Measurements from ENCODE around the gene AMOTL2.

Gene AMOTL2

DNA sequence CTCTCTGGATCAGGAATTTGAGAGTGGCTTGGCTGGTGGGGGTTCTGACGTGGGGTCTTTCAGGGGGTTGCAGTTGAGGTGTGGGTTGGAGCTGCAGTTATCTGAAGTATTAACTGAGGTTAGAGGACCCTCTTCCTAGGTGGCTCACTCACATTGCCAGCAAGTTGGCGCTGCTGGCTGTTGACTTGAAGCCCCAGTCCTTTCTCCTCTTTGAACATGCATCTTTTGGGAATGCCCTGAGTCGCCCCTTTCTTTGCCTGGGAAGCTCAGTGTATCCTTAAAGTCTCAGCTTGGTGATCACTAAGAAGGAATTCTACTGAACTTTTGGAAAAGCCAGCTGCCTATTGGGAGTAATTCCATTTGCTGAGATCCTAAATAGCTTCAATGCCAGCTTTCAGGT, 13.0 kb upstream of the AMOTL2 start:
- Histone ChIP-seq H3K23ac (ENCODE audit: low read length) (no peak overlapping the region), H3K27ac (ENCODE audit: low read depth, low read length) (no peak overlapping the region), H3K4me3 (ENCODE audit: low read length) (no peak overlapping the region), H3K79me2 (ENCODE audit: control insufficient read depth, insufficient read depth, low read length) (no peaks in the 10 kb centered on the region), H3K9ac (ENCODE audit: low read length) (no peak overlapping the region), H3K27me3 (ENCODE audit: insufficient read depth, low read length, poor library complexity) (no peaks in the 10 kb centered on the region), H3K4ac (ENCODE audit: low read depth, low read length) (no peak overlapping the region), H3K79me1 (ENCODE audit: low read length) (no peaks in the 10 kb centered on the region), H3K4me1 (ENCODE audit: control insufficient read depth, low read depth, low read length) (no peaks in the 10 kb centered on the region), H3K56ac (ENCODE audit: low read length) (no peak overlapping the region), H2AK5ac (ENCODE audit: low read length) (no peak overlapping the region), H2BK15ac (replicated peaks; ENCODE audit: low read depth) (no peak overlapping the region), H4K5ac (ENCODE audit: low read length) (no peak overlapping the region), H2BK5ac (ENCODE audit: low read length) (no peak overlapping the region), H2BK120ac (ENCODE audit: low read depth, low read length) (no peak overlapping the region), H4K8ac (ENCODE audit: low read depth, low read length) (no peak overlapping the region), H3K36me3 (ENCODE audit: control insufficient read depth, insufficient read depth, low read length) (no peaks in the 10 kb centered on the region), H3K18ac (ENCODE audit: low read length) (no peak overlapping the region), H3K4me2 (ENCODE audit: low read length) (no peak overlapping the region)
- no CpG with 5 or more reads among the region's 3 CpGs for WGBS (ENCODE audit: extremely low coverage, insufficient coverage, low lambda C conversion rate)
- no peak for DNase-seq

GRCh38 chr3:134384963-134385362, 10.7 kb upstream of the AMOTL2 start:
- no peak overlapping the region for H2AK5ac ChIP-seq (ENCODE audit: low read length)
- H3K79me1 ChIP-seq (ENCODE audit: low read length): no peaks in the 10 kb centered on the region
- H3K9ac ChIP-seq (ENCODE audit: low read length): no peak overlapping the region
- H3K27ac ChIP-seq (ENCODE audit: low read depth, low read length): no peak overlapping the region
- no peak overlapping the region for H2BK120ac ChIP-seq (ENCODE audit: low read depth, low read length)
- no peak overlapping the region for H3K23ac ChIP-seq (ENCODE audit: low read length)
- H3K4me2 ChIP-seq (ENCODE audit: low read length): no peak overlapping the region
- H4K5ac ChIP-seq (ENCODE audit: low read length): no peak overlapping the region
- no peak for DNase-seq
- H3K4me1 ChIP-seq (ENCODE audit: control insufficient read depth, low read depth, low read length): peaks cover 2% of the 10 kb centered on the region
- WGBS (ENCODE audit: extremely low coverage, insufficient coverage, low lambda C conversion rate): no CpG with 5 or more reads among the region's 7 CpGs
- no peak overlapping the region for H3K4ac ChIP-seq (ENCODE audit: low read depth, low read length)
- H2BK15ac ChIP-seq (replicated peaks; ENCODE audit: low read depth): no peak overlapping the region
- H2BK5ac ChIP-seq (ENCODE audit: low read length): no peak overlapping the region
- no peaks in the 10 kb centered on the region for H3K79me2 ChIP-seq (ENCODE audit: control insufficient read depth, insufficient read depth, low read length)
- no peaks in the 10 kb centered on the region for H3K36me3 ChIP-seq (ENCODE audit: control insufficient read depth, insufficient read depth, low read length)
- H3K4me3 ChIP-seq (ENCODE audit: low read length): no peak overlapping the region
- no peak overlapping the region for H4K8ac ChIP-seq (ENCODE audit: low read depth, low read length)
- H3K18ac ChIP-seq (ENCODE audit: low read length): no peak overlapping the region
- H3K27me3 ChIP-seq (ENCODE audit: insufficient read depth, low read length, poor library complexity): no peaks in the 10 kb centered on the region
- H3K56ac ChIP-seq (ENCODE audit: low read length): no peak overlapping the region

DNA sequence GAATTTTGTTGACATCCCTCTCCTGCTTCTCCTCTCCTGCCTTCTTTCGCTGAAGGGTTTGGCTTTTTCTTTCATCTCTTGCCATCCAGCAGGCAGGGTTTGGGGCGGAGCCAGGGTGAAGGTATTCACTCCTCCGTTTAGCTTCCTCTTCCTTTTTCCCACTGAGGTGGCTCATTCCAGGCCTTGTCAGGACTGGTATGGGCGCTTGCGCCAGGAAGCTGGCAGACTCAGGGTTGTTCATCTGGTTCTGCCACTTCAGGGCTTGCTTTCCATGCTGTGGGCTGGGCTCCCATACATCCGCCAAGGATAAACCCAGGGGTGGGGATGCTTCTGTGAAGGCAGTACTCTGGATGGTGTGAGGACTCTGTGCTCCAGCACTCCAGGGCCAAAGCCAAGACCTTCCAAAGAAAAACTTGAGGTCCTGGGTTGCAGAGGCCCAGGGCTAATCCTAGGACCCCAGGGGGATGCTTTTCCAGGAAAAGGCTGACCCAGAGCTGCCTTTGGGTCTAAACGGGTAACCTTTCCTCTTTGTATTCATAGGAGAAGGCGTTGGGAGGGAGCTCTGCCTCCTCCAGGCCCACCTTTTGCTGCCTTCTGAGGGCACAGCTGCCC, 7.7 kb upstream of the AMOTL2 start:
- Histone ChIP-seq H3K4ac (ENCODE audit: low read depth, low read length) (no peak overlapping the region), H4K5ac (ENCODE audit: low read length) (no peak overlapping the region), H2BK15ac (replicated peaks; ENCODE audit: low read depth) (no peak overlapping the region), H3K36me3 (ENCODE audit: control insufficient read depth, insufficient read depth, low read length) (no peaks in the 10 kb centered on the region), H3K9ac (ENCODE audit: low read length) (no peak overlapping the region), H3K79me2 (ENCODE audit: control insufficient read depth, insufficient read depth, low read length) (no peaks in the 10 kb centered on the region), H3K4me1 (ENCODE audit: control insufficient read depth, low read depth, low read length) (peaks cover 9% of the 10 kb centered on the region), H3K4me3 (ENCODE audit: low read length) (no peak overlapping the region), H2BK120ac (ENCODE audit: low read depth, low read length) (no peak overlapping the region), H4K8ac (ENCODE audit: low read depth, low read length) (no peak overlapping the region), H3K18ac (ENCODE audit: low read length) (peak overlapping the region; percentile 11), H2AK5ac (ENCODE audit: low read length) (no peak overlapping the region), H3K27me3 (ENCODE audit: insufficient read depth, low read length, poor library complexity) (no peaks in the 10 kb centered on the region), H2BK5ac (ENCODE audit: low read length) (no peak overlapping the region), H3K27ac (ENCODE audit: low read depth, low read length) (no peak overlapping the region), H3K4me2 (ENCODE audit: low read length) (no peak overlapping the region), H3K79me1 (ENCODE audit: low read length) (no peaks in the 10 kb centered on the region), H3K56ac (ENCODE audit: low read length) (no peak overlapping the region), H3K23ac (ENCODE audit: low read length) (no peak overlapping the region)
- WGBS (ENCODE audit: extremely low coverage, insufficient coverage, low lambda C conversion rate): no CpG with 5 or more reads among the region's 8 CpGs
- DNase-seq: no peak

GRCh38 chr3:134381076-134381475, 6.8 kb upstream of the AMOTL2 start:
- Histone ChIP-seq H3K36me3 (ENCODE audit: control insufficient read depth, insufficient read depth, low read length) (no peaks in the 10 kb centered on the region), H3K23ac (ENCODE audit: low read length) (no peak overlapping the region), H3K4ac (ENCODE audit: low read depth, low read length) (no peak overlapping the region), H4K8ac (ENCODE audit: low read depth, low read length) (no peak overlapping the region), H3K9ac (ENCODE audit: low read length) (no peak overlapping the region), H3K27me3 (ENCODE audit: insufficient read depth, low read length, poor library complexity) (no peaks in the 10 kb centered on the region), H4K5ac (ENCODE audit: low read length) (no peak overlapping the region), H3K27ac (ENCODE audit: low read depth, low read length) (no peak overlapping the region), H2BK5ac (ENCODE audit: low read length) (no peak overlapping the region), H3K18ac (ENCODE audit: low read length) (no peak overlapping the region), H3K4me1 (ENCODE audit: control insufficient read depth, low read depth, low read length) (peaks cover 15% of the 10 kb centered on the region), H2BK15ac (replicated peaks; ENCODE audit: low read depth) (no peak overlapping the region), H3K79me2 (ENCODE audit: control insufficient read depth, insufficient read depth, low read length) (peaks cover 1% of the 10 kb centered on the region), H3K56ac (ENCODE audit: low read length) (no peak overlapping the region), H3K79me1 (ENCODE audit: low read length) (peaks cover under 1% of the 10 kb centered on the region), H3K4me2 (ENCODE audit: low read length) (no peak overlapping the region), H2AK5ac (ENCODE audit: low read length) (no peak overlapping the region), H3K4me3 (ENCODE audit: low read length) (no peak overlapping the region), H2BK120ac (ENCODE audit: low read depth, low read length) (no peak overlapping the region)
- DNase-seq: no peak
- no CpG with 5 or more reads among the region's 1 CpG for WGBS (ENCODE audit: extremely low coverage, insufficient coverage, low lambda C conversion rate)

DNA sequence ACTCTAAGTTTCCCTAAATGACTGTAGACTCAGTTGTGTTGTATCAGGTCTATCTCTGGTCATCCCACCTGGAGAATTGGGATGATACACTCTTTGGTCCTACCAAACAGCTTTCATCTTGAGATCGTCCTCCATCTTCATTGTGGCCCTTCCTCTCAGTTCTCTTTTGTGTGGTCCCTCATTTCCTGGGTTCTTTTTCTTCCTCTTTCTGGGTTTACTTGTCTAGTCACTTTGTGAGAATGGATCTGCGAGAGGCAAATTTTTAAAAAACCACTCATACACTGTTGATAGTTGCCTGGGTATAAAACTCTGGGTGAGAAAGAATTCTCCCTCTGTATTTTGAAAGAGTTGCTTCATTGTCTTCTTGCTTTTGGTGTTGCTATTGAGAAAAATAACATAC, 6.0 kb upstream of the AMOTL2 start:
- Histone ChIP-seq H3K27ac (ENCODE audit: low read depth, low read length) (no peak overlapping the region), H3K56ac (ENCODE audit: low read length) (no peak overlapping the region), H4K8ac (ENCODE audit: low read depth, low read length) (no peak overlapping the region), H3K79me1 (ENCODE audit: low read length) (peaks cover 2% of the 10 kb centered on the region), H3K23ac (ENCODE audit: low read length) (no peak overlapping the region), H2BK120ac (ENCODE audit: low read depth, low read length) (no peak overlapping the region), H3K4me2 (ENCODE audit: low read length) (no peak overlapping the region), H2BK15ac (replicated peaks; ENCODE audit: low read depth) (no peak overlapping the region), H3K18ac (ENCODE audit: low read length) (no peak overlapping the region), H2AK5ac (ENCODE audit: low read length) (no peak overlapping the region), H3K4me3 (ENCODE audit: low read length) (no peak overlapping the region), H3K79me2 (ENCODE audit: control insufficient read depth, insufficient read depth, low read length) (peaks cover 4% of the 10 kb centered on the region), H3K4me1 (ENCODE audit: control insufficient read depth, low read depth, low read length) (peaks cover 22% of the 10 kb centered on the region), H3K9ac (ENCODE audit: low read length) (no peak overlapping the region), H3K27me3 (ENCODE audit: insufficient read depth, low read length, poor library complexity) (no peaks in the 10 kb centered on the region), H2BK5ac (ENCODE audit: low read length) (no peak overlapping the region), H3K4ac (ENCODE audit: low read depth, low read length) (no peak overlapping the region), H4K5ac (ENCODE audit: low read length) (no peak overlapping the region), H3K36me3 (ENCODE audit: control insufficient read depth, insufficient read depth, low read length) (no peaks in the 10 kb centered on the region)
- WGBS (ENCODE audit: extremely low coverage, insufficient coverage, low lambda C conversion rate): no CpG with 5 or more reads among the region's 2 CpGs
- DNase-seq: no peak

GRCh38 chr3:134378818-134379217, 4.6 kb upstream of the AMOTL2 start:
- no CpG with 5 or more reads among the region's 3 CpGs for WGBS (ENCODE audit: extremely low coverage, insufficient coverage, low lambda C conversion rate)
- Histone ChIP-seq H2BK15ac (replicated peaks; ENCODE audit: low read depth) (no peak overlapping the region), H3K27ac (ENCODE audit: low read depth, low read length) (no peak overlapping the region), H3K79me1 (ENCODE audit: low read length) (peaks cover 2% of the 10 kb centered on the region), H4K5ac (ENCODE audit: low read length) (no peak overlapping the region), H2AK5ac (ENCODE audit: low read length) (peak overlapping the region; percentile 71), H3K9ac (ENCODE audit: low read length) (no peak overlapping the region), H3K27me3 (ENCODE audit: insufficient read depth, low read length, poor library complexity) (no peaks in the 10 kb centered on the region), H3K36me3 (ENCODE audit: control insufficient read depth, insufficient read depth, low read length) (no peaks in the 10 kb centered on the region), H3K56ac (ENCODE audit: low read length) (no peak overlapping the region), H3K23ac (ENCODE audit: low read length) (no peak overlapping the region), H3K4me3 (ENCODE audit: low read length) (no peak overlapping the region), H4K8ac (ENCODE audit: low read depth, low read length) (no peak overlapping the region), H3K4ac (ENCODE audit: low read depth, low read length) (no peak overlapping the region), H3K4me2 (ENCODE audit: low read length) (no peak overlapping the region), H3K18ac (ENCODE audit: low read length) (no peak overlapping the region), H3K79me2 (ENCODE audit: control insufficient read depth, insufficient read depth, low read length) (peaks cover 7% of the 10 kb centered on the region), H2BK120ac (ENCODE audit: low read depth, low read length) (no peak overlapping the region), H3K4me1 (ENCODE audit: control insufficient read depth, low read depth, low read length) (peaks cover 22% of the 10 kb centered on the region), H2BK5ac (ENCODE audit: low read length) (no peak overlapping the region)
- DNase-seq: no peak

All from mesendoderm (in vitro differentiated cells).